ENCODE data around the gene NID1. TPM values are rescaled to one million over a fixed set of nuclear protein-coding genes. Genes with fewer than 3 reads are reported as not detected.
A peak's percentile ranks its signal among the peaks of the same experiment; 100 is the strongest.

NID1 gene
- polyA plus RNA-seq, 1 donor (not counting 4 experiments of a cell fraction or from before 2014, with no cell fraction given), result 1.8 TPM

DNA sequence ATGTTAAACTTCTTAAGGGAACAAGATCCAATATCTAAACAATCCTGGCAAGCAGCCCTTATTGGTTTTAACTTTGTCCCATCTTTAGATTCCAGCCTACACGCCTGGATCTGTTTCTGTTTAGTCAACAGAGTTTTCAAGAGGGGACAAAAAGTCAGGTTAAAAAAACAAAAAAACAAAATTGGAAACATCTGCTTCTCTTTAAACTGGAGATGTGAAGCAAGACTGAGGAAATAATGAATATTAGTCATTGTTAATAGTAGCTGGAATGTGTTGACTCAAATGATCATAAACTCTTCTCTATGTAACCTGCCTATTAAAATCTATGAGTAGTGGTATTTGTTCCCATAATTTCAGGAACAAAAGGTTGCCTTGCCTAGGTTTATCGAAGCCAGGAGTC, 55.0 kb downstream of the NID1 start:
- H3K27me3 ChIP-seq (ENCODE audit: control insufficient read depth, extremely low read depth, insufficient read depth, low read length), result no peaks in the 10 kb centered on the region
- H3K9me1 ChIP-seq (ENCODE audit: control insufficient read depth, extremely low read depth, insufficient read depth, low read length), result no peaks in the 10 kb centered on the region
- no peaks in the 10 kb centered on the region for H3K79me2 ChIP-seq (ENCODE audit: control insufficient read depth, insufficient read depth, low read length)
- no peak overlapping the region for H3K4me3 ChIP-seq (ENCODE audit: control insufficient read depth in 2 of 3, extremely low read depth in 1 of 3, insufficient read depth in 2 of 3, low read depth in 1 of 3, low read length in 3 of 3)
- no peaks in the 10 kb centered on the region for H3K9me3 ChIP-seq (ENCODE audit: control insufficient read depth, low read depth, low read length)
- peak overlapping the region; percentile 34 for H3K4me2 ChIP-seq (ENCODE audit: control insufficient read depth, extremely low read depth, insufficient read depth, low read depth, low read length)
- dilution Hi-C loops (cut with MboI; ENCODE audit: extremely low pct_ligation_motif_present, low sequenced_read_pairs), result no loop called here
- peaks cover 14% of the 10 kb centered on the region for H3K4me1 ChIP-seq (ENCODE audit: control insufficient read depth, extremely low read depth, insufficient read depth, low read length)
- no peaks in the 10 kb centered on the region for H4K20me1 ChIP-seq (ENCODE audit: control insufficient read depth, extremely low read depth, insufficient read depth, low read length)
- FAIRE-seq (no peak), DNase-seq (ENCODE audit: low read depth, low spot score) (no peak)
- no peak overlapping the region for H3K9ac ChIP-seq (ENCODE audit: control insufficient read depth, extremely low read depth, insufficient read depth, low read length)
- no peaks in the 10 kb centered on the region for H3K36me3 ChIP-seq (ENCODE audit: control insufficient read depth in 2 of 2, extremely low read depth in 1 of 2, insufficient read depth in 2 of 2, low read length in 2 of 2)
- peak overlapping the region; percentile 64 for H3K27ac ChIP-seq (ENCODE audit: control insufficient read depth, insufficient read depth, low read length)
- TF ChIP-seq, protein P1, sequence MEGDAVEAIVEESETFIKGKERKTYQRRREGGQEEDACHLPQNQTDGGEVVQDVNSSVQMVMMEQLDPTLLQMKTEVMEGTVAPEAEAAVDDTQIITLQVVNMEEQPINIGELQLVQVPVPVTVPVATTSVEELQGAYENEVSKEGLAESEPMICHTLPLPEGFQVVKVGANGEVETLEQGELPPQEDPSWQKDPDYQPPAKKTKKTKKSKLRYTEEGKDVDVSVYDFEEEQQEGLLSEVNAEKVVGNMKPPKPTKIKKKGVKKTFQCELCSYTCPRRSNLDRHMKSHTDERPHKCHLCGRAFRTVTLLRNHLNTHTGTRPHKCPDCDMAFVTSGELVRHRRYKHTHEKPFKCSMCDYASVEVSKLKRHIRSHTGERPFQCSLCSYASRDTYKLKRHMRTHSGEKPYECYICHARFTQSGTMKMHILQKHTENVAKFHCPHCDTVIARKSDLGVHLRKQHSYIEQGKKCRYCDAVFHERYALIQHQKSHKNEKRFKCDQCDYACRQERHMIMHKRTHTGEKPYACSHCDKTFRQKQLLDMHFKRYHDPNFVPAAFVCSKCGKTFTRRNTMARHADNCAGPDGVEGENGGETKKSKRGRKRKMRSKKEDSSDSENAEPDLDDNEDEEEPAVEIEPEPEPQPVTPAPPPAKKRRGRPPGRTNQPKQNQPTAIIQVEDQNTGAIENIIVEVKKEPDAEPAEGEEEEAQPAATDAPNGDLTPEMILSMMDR (optimal IDR thresholded peaks at IDR 0.05 in 1 of 3, IDR thresholded peaks at IDR 0.05 in 1 of 3, conservative IDR thresholded peaks at IDR 0.05 in 1 of 3; ENCODE audit: extremely low read depth in 1 of 3, insufficient read depth in 2 of 3, low read length in 3 of 3), result no peak
- TF ChIP-seq EZH2 (IDR thresholded peaks at IDR 0.05; ENCODE audit: low read length), result no peak
- H2AFZ ChIP-seq (ENCODE audit: control insufficient read depth, low read length), result no peak overlapping the region

DNA sequence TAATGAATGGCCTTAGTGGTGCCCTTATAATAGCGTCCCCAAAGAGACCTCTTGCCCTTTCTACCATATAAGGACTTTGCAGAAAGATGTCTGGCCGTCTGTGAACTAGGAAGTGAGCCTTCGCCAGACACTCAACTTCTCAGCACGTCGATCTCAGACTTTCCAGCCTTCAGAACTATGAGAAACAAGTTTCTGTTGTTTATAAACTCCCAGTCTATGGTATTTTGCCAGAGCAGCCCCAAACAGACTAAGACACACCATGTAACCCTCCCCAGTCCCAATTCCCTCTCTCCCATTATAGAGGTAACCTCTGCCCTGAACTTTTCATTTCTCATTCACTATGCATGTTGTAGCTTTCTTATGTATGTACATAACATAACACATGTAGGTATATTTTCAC, 55.7 kb downstream of the NID1 start:
- no peak for TF ChIP-seq EZH2 (IDR thresholded peaks at IDR 0.05; ENCODE audit: low read length)
- TF ChIP-seq, protein P1 (optimal IDR thresholded peaks at IDR 0.05 in 1 of 3, IDR thresholded peaks at IDR 0.05 in 1 of 3, conservative IDR thresholded peaks at IDR 0.05 in 1 of 3; ENCODE audit: extremely low read depth in 1 of 3, insufficient read depth in 2 of 3, low read length in 3 of 3), result no peak
- no peaks in the 10 kb centered on the region for H3K9me3 ChIP-seq (ENCODE audit: control insufficient read depth, low read depth, low read length)
- dilution Hi-C loops (cut with MboI; ENCODE audit: extremely low pct_ligation_motif_present, low sequenced_read_pairs), result no loop called here
- H3K27me3 ChIP-seq (ENCODE audit: control insufficient read depth, extremely low read depth, insufficient read depth, low read length), result no peaks in the 10 kb centered on the region
- H3K4me2 ChIP-seq (ENCODE audit: control insufficient read depth, extremely low read depth, insufficient read depth, low read depth, low read length), result no peak overlapping the region
- DNase-seq (ENCODE audit: low read depth, low spot score) (no peak), FAIRE-seq (no peak)
- no peaks in the 10 kb centered on the region for H3K79me2 ChIP-seq (ENCODE audit: control insufficient read depth, insufficient read depth, low read length)
- no peak overlapping the region for H3K9ac ChIP-seq (ENCODE audit: control insufficient read depth, extremely low read depth, insufficient read depth, low read length)
- no peak overlapping the region for H3K4me3 ChIP-seq (ENCODE audit: control insufficient read depth in 2 of 3, extremely low read depth in 1 of 3, insufficient read depth in 2 of 3, low read depth in 1 of 3, low read length in 3 of 3)
- H3K36me3 ChIP-seq (ENCODE audit: control insufficient read depth in 2 of 2, extremely low read depth in 1 of 2, insufficient read depth in 2 of 2, low read length in 2 of 2), result no peaks in the 10 kb centered on the region
- H3K27ac ChIP-seq (ENCODE audit: control insufficient read depth, insufficient read depth, low read length), result peak overlapping the region; percentile 64
- H3K4me1 ChIP-seq (ENCODE audit: control insufficient read depth, extremely low read depth, insufficient read depth, low read length), result peaks cover 14% of the 10 kb centered on the region
- no peak overlapping the region for H2AFZ ChIP-seq (ENCODE audit: control insufficient read depth, low read length)
- H3K9me1 ChIP-seq (ENCODE audit: control insufficient read depth, extremely low read depth, insufficient read depth, low read length), result no peaks in the 10 kb centered on the region
- H4K20me1 ChIP-seq (ENCODE audit: control insufficient read depth, extremely low read depth, insufficient read depth, low read length), result no peaks in the 10 kb centered on the region

Measured in keratinocyte (primary cell).